ENCODE data around the gene CD300LB. TPM values are rescaled to one million over a fixed set of nuclear protein-coding genes. Genes with fewer than 3 reads are reported as not detected.

CD300LB gene
- total and polyA plus RNA-seq, 7 donors, result 0.33 to 1.1 (median 0.51) TPM; not detected in 1

- Histone ChIP-seq H3K27me3 (no peaks in the 10 kb centered on the region), H3K36me3 (no peaks in the 10 kb centered on the region), H3K9me3 (peaks cover 0 to 6% (median 0%) of the 10 kb centered on the region in 4 donors), H3K27ac (no peak overlapping the region), H3K4me3 (no peak overlapping the region), H3K4me1 (no peaks in the 10 kb centered on the region)
- DNase-seq, result no peak
- intact Hi-C loops (cut with DNase I), result no loop called here
- TF ChIP-seq POLR2A (IDR thresholded peaks at IDR 0.05) (no peak), CTCF (IDR thresholded peaks at IDR 0.05) (no peak), EP300 (IDR thresholded peaks at IDR 0.05) (no peak), POLR2AphosphoS5 (IDR thresholded peaks at IDR 0.05) (no peak)
- WGBS, 2 donors, result 90 to 93% methylated on average over 14 of the region's 14 CpGs
These were observed 5.4 kb downstream of the CD300LB start for GRCh38 chr17:74525781-74526288.

- Histone ChIP-seq H3K4me3 (no peak overlapping the region), H3K9me3 (peaks cover 0 to 6% (median 0%) of the 10 kb centered on the region in 4 donors), H3K27ac (no peak overlapping the region), H3K27me3 (no peaks in the 10 kb centered on the region), H3K4me1 (no peaks in the 10 kb centered on the region), H3K36me3 (no peaks in the 10 kb centered on the region)
- TF ChIP-seq POLR2A (IDR thresholded peaks at IDR 0.05), result no peak
- no peak for TF ChIP-seq CTCF (IDR thresholded peaks at IDR 0.05)
- no peak for TF ChIP-seq EP300 (IDR thresholded peaks at IDR 0.05)
- no peak for TF ChIP-seq POLR2AphosphoS5 (IDR thresholded peaks at IDR 0.05)
- WGBS, 2 donors, result 88 to 100% methylated on average over 1 of the region's 1 CpG
- no peak for DNase-seq
- intact Hi-C loops (cut with DNase I), result no loop called here
These were observed 5.9 kb downstream of the CD300LB start for GRCh38 chr17:74525465-74525725.

GRCh38 chr17:74524653-74525464 lies 6.4 kb downstream of the CD300LB start:
- no peaks in the 10 kb centered on the region for H3K36me3 ChIP-seq
- TF ChIP-seq POLR2A (IDR thresholded peaks at IDR 0.05) (no peak), POLR2AphosphoS5 (IDR thresholded peaks at IDR 0.05) (no peak), EP300 (IDR thresholded peaks at IDR 0.05) (no peak), CTCF (IDR thresholded peaks at IDR 0.05) (no peak)
- H3K27me3 ChIP-seq, result no peaks in the 10 kb centered on the region
- peaks cover 0 to 6% (median 0%) of the 10 kb centered on the region in 4 donors for H3K9me3 ChIP-seq
- intact Hi-C loops (cut with DNase I), result no loop called here
- H3K4me1 ChIP-seq, result no peaks in the 10 kb centered on the region
- DNase-seq, result peak; percentile 43
- H3K4me3 ChIP-seq, result no peak overlapping the region
- 83 to 87% methylated on average over 11 of the region's 11 CpGs for WGBS, 2 donors
- H3K27ac ChIP-seq, result no peak overlapping the region

GRCh38 chr17:74523308-74523707 lies 8.0 kb downstream of the CD300LB start:
- intact Hi-C loops (cut with DNase I), result no loop called here
- Histone ChIP-seq H3K36me3 (no peaks in the 10 kb centered on the region), H3K4me1 (no peaks in the 10 kb centered on the region), H3K27ac (no peak overlapping the region), H3K9me3 (peaks cover 0 to 6% (median 0%) of the 10 kb centered on the region in 4 donors), H3K27me3 (no peaks in the 10 kb centered on the region), H3K4me3 (no peak overlapping the region)
- no peak for TF ChIP-seq EP300 (IDR thresholded peaks at IDR 0.05)
- no peak for TF ChIP-seq CTCF (IDR thresholded peaks at IDR 0.05)
- no peak for TF ChIP-seq POLR2A (IDR thresholded peaks at IDR 0.05)
- no peak for TF ChIP-seq POLR2AphosphoS5 (IDR thresholded peaks at IDR 0.05)
- no peak for DNase-seq
- 83 to 92% methylated on average over 3 of the region's 3 CpGs for WGBS, 2 donors

Measured in sigmoid colon (tissue), 7 donors.